Stimulated activated CD4-positive, alpha-beta T cell treated with anti-CD3 and anti-CD28 coated beads, Interleukin-12 subunit alpha, Interleukin-12 subunit beta, amount 100 ng/mL, for 48 hours (primary cell): Measurements from ENCODE around the gene VSIG10L2.

Experiments
- DNase-seq, 3 donors: peaks; one replicate each; pipeline ENCODE4 v3.0.0-alpha.2; 2020; ENCODE audit warnings: low read depth in 2 of 3, low spot score in 1 of 3

Gene VSIG10L2

DNA sequence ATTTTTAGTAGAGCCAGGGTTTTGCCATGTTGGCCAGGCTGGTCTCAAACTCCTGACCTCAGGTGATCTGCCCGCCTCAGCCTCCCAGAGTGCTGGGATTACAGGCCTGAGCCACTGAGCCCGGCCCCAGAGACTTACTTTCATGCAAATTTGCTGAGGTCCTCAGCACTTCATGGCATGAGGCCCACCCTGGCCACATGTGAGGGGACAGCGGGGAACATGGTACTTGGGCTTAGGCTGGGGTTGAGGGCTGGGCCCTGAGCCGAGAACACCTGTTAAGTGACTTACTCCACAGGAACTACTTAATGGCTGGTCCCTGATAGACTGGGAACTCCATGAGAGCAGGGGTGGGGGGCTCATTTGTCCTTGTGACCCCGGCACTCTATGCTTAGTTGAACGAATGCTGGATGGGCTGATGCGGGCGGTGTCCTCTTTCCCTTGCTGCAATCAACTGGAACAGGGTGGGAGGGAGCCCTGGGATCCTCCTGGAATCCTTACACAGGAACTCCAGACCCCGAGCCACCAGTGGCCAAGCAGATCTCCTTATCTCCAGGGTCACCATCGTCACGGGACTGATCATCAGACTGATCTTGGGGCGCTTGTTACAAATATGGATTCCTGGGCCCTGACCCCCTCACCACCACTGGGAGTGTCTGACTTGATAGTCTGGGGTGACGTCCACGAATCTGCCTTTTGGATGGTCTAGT, 1.0 kb downstream of the VSIG10L2 start:
- no peak for DNase-seq

DNA sequence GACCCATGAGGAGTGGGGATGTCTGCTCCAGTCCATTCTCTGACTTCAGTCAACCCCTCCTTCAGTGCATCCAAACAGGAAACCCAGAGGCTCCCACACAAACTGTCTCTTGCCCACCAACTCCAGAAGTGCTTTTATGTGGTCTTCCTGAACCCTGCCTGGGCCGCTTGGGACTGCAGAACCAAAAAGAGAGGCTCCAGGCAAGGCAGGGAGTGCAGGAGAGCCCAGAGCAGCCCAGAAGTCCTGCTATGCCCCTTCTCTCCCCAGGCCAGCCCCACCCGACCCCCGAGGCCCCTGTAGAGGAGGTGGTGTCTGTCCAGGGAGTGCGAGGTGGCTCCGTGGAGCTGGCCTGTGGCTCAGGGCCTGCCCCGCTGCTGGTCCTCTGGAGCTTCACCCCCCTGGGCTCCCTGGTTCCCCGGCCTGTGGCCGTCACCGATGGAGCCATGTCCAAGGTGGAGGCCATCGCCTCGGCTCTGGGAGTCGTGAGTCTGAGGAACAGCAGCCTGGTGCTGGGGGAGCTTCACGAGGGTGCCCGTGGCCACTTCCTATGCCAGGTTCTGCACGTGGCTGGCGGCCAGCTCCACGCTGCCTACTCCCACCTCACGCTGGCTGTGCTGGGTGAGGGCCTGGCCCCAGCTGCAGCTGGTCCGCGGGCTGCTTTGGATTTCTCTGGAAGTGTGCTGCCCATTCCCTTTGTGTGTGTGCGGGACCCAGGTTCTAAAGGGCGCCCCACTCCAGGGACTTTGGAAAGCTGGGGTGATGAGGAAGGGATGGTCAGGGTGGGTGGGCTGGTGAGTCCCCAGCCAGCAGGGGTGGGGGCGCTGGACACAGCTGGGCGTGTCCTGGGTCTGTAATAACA, 1.8 kb downstream of the VSIG10L2 start:
- no peak for DNase-seq

GRCh38 chr11:125948278-125949051, 2.6 kb downstream of the VSIG10L2 start:
- DNase-seq: no peak

DNA sequence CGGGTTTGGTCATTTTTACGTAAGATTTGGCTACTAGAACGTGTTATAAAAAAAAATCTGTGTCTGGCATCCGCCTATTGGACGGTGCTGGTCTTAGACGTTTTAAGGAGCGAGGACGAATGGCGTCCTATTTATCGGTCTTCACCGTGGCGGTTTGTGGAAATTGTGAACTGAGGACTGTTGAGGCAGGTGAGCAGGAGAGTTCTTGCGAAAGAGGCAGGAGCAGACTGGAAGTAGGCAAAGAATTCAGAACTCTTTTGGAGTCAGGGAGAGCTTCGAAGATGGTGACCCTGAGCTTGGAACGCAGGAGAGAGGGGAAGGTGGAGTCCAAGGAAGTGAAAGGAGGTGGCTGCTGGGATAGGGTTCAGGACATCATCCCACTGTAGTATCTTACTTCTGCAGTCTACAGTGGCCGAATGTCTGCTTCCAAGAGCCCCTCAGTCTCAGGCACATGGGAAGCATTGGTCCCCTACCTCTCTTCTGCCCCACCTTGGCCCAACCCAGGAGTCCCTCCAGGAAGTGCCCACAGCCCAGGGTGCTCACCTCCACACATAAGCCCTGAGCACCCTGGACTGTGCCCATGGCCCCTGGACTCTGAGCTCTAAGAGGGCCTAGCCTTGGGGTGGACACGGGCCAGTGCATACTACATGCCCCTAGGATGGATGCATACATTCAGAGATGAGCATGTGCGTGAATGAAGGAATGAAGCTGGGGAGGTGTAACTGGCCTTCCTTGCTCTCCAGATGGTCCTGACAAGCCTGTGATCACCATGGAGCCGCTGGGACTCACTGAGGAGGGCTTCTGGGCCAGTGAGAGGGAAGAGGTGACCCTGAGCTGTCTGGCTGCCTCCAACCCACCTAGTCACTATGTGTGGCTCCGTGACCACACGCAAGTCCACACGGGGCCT, 3.7 kb downstream of the VSIG10L2 start:
- DNase-seq: no peak

GRCh38 chr11:125950178-125950490, 4.3 kb downstream of the VSIG10L2 start:
- DNase-seq: no peak

DNA sequence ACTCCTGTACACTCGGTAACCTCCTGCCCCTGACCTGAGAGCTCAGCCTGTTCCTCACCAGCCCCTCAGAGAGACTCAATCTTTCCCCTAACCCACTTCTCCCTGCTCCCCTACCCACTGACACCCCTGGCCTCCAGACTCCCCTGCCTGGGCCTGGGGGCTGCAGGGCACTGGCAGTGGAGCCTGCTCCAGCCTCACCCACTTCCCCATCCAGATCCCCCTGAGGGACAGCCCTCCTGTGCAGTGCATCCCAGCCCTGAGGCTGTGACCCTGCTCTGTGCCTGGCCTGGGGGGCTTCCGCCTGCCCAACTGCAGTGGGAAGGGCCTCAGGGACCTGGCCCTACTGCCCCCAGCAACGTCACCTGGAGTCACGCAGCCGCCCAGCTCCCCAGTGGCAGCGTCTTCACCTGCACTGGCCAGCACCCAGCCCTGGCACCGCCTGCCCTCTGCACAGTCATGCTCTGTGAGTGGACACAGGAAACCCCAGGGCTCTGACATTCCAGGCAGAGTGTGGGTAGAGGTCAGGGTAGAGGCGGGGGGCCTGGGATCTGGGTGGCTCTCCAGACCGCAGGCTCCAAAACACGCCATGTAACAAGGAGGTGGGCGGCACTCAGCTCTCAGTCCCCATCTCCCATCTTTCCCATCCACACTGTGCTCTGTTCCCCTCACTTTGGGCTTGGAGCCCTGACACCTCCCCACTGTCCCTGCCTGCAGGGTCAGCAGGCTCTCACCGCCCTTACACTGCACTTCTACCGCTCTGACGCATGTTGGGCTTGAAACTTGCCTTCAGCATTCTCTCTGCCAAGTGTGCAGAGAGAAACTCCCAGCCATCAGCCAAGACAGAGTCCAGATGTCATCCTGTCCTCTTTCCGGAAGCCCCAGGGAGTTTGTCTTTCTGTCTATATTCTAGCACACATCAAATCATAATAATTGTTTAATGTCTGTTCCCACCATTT, 5.1 kb downstream of the VSIG10L2 start:
- no peak for DNase-seq

DNA sequence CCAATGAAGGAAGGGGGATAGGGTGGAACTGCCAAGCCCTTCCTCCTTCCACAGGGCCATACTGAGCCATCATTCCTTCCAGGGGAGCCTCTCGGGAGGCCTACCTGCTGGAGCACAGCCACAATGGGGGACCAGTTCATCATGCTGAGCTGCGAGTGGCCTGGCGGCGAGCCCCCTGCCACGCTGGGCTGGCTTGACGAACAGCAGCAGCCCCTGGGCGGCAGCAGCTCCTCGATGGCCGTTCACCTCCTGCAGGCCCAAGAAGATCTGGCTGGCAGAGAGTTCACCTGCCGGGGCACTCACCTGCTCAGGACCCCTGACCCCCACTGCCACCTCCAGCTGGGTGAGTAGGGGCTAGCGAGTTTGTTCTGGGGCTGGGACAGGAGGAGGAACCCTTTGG, 5.9 kb downstream of the VSIG10L2 start:
- DNase-seq: no peak

DNA sequence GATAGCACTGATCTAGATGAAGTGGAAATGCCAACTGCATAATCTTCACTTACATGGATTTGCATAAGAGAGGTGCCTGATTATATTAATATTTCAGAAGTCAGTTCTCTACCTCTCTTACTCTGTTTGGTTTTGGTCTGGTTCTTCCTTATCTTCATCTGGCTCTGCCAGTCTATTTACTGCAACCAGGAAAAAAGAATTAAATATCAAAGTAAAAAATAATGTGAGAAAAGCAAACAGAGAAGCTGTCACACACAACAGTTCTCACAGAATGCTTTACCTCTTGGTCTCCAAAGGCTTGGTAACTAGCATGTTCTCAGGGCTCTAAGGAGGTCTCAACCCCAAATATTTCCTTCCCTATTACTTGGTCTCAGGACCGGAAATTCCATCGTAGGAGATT, 6.7 kb downstream of the VSIG10L2 start:
- no peak for DNase-seq

- no peak for DNase-seq
Observed at GRCh38 chr11:125952973-125953372, 7.1 kb downstream of the VSIG10L2 start.

GRCh38 chr11:125953401-125953935, 7.6 kb downstream of the VSIG10L2 start:
- DNase-seq: no peak

- DNase-seq: no peak
Observed at GRCh38 chr11:125954123-125954944, 8.5 kb downstream of the VSIG10L2 start.

- no peak for DNase-seq
Observed at GRCh38 chr11:125954945-125955640, 9.2 kb downstream of the VSIG10L2 start.

- no peak for DNase-seq
Observed at GRCh38 chr11:125955856-125956255, 10.0 kb downstream of the VSIG10L2 start.

- no peak for DNase-seq
Observed at GRCh38 chr11:125956391-125957134, 10.7 kb downstream of the VSIG10L2 start.

DNA sequence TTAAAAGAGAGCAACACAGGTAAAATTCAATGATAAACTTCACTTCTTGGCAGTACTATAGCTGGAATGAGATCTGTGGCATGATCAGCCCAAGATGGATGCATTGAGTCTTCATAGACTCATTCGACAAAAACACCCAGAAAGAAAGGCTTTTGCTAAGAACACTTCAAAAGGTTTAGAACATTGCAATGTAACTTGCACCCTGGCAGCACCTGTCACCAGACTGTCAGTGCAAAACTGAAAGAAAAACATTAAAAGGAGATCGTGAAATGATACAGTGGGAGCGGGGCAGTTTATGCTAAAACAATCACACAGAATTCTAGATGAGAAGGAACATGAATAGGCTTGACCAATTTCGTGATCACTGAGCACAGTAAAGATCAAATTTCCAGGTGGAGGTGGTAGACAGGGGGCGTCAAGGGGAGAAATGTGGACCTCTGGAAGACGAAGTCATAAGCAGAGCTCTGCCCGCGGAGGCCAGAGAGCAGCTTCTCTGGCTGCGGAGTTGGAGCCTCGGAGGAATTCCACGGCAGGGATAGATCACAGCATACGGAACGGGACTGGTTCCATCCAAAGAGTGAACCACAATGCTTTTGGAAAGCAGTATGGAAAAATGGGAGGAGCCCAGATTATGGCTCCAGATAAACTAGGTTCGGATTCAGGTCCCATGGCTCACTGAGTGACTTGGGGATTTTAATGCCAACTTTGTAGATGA, 11.9 kb downstream of the VSIG10L2 start:
- no peak for DNase-seq

DNA sequence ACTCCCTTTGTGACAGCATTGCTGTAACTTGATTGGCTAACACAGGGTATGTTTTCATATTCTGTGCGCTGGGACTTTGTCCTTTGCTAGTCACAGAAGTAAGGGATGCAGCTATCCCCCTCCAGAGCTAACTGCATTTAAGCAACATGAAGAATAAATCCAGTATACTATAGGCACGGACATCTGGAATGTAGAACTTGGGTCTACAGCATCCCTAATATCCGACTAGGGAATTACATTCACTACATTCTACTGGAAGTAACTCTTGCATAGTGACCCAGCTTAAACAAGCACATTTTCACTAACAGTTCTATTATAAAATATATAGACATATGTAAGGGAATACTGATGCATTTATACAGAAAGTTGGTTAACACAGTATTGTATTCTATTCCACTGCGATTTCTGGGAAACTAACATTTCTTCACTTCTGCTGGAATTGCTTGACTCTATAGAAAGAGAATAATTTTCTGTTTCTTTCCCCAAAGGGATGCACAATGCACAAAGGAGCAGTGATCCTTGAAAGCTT, 13.1 kb downstream of the VSIG10L2 start:
- no peak for DNase-seq
